ENCODE results near the gene PPP6R1. TPM values are rescaled to one million over a fixed set of nuclear protein-coding genes. Genes with fewer than 3 reads are reported as not detected.
A peak's percentile ranks its signal among the peaks of the same experiment; 100 is the strongest.

PPP6R1 gene
- total RNA-seq, 1 donor from 2014 or later: 30.3 TPM

DNA sequence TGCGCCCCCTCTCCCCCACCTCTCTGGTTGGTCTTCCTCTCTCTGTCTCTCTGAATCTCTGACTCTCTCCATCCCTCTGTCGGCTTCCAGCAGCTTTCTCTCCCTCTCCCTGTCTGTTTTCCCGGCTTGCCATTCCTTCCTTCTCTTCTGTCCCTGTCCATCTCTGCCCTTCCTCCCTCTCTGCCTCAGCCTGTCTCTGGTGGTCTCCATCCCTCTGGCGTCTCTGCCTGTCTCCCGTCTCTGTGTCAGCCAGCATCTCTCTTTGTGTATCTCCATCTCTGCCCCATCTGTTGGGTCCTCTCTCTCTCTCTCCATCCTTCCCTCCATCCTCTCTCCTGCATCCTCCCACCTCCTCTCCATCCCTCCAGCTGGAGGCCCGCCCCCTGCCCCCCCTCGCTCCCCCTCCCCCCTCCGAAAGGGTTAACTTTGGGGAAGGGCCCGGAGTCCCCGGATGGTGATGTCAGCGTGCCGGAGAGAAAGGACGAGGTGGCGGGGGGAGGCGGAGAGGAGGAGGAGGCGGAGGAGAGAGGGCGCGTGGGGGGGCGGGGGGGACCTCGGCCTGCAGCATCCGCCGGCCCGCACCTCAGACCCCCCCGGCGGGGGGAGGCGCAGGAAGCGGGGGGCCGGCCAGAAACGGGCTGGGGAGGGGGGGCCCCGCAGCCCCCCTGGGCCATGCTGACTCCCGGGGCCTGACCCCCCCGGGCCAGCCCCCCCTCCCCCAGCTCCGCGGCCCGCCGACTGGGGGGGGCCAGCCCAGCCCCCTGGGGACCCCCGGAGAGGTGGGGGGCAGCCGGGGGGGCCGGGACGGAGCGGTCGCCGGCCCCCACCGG, 24.9 kb upstream of the PPP6R1 start, which contains the start of gene BRSK1:
Gene BRSK1, plus strand, starts transcription at position 450 of the 830 bp plus-strand sequence. CDS start 446 bp downstream, outside the sequence.
- ATAC-seq (no peak), DNase-seq (ENCODE audit: low spot score) (no peak)

DNA sequence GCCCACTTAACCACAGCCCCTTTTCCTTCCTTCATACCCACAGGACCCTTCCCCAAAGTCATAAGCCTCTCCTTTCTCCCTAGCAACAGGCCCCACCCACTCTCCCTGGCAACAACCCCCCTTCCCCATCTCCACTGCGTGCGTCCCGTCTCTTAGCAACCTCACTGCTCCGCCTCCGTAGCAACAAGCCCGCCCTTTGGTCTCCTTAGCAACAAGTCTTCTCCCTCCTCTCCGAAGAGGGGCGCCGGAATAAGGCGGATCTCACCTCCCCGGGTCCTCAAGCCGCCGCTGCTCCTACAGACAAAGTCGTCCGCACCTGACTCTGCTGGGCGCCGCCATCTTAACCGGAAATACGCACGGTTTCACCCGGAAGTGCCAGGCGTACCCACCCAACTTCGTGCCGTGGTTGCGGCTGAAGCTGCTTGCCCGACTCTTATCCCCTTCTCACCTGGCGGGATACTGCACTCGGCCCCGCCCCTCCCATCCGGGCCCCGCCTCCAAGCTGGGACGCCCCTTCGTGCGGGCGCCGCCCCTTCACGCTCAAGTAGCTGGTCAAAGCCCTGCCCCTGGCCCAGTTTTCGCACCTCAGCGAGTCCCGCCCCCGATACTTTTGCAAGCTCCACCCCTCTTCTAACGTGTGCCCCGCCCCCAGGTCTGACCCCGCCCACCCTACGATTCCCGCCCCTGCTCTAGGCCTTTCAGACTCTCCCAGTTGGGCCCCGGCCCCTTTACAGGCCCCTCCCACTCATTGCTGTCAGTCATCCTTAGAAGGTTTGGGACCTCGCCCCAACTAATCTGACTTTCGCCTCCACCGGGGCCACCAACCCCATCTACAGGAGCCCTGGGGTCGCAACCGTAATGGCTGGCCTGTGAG, 21.2 kb upstream of the PPP6R1 start, which contains the start of gene HSPBP1:
Gene HSPBP1, minus strand, starts transcription at position 341 of the 874 bp plus-strand sequence. CDS start 502 bp downstream, outside the sequence.
- peak; percentile 96 for ATAC-seq
- DNase-seq (ENCODE audit: low spot score): peak; percentile 97

DNA sequence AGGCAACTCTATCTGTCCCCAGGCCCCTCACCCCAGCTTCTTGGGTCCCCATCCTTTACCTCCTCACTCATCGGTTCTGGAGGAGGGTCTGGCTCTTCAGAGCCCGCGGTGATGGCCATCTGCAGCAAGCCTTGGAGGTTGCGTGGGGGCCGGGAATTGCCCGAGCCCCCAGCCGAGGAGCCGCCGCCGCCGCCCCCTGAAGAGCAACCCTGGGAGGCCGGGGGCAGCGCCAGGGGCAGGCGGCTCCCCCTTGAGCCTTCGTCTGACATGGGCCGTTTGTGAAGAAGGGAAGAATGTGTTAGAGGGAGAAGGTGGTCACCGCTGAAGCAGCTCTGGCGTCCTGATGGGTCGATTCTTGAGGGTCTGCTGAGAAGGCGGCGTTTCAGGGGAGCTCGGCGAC, 20.5 kb upstream of the PPP6R1 start:
- ATAC-seq: no peak
- no peak for DNase-seq (ENCODE audit: low spot score)

DNA sequence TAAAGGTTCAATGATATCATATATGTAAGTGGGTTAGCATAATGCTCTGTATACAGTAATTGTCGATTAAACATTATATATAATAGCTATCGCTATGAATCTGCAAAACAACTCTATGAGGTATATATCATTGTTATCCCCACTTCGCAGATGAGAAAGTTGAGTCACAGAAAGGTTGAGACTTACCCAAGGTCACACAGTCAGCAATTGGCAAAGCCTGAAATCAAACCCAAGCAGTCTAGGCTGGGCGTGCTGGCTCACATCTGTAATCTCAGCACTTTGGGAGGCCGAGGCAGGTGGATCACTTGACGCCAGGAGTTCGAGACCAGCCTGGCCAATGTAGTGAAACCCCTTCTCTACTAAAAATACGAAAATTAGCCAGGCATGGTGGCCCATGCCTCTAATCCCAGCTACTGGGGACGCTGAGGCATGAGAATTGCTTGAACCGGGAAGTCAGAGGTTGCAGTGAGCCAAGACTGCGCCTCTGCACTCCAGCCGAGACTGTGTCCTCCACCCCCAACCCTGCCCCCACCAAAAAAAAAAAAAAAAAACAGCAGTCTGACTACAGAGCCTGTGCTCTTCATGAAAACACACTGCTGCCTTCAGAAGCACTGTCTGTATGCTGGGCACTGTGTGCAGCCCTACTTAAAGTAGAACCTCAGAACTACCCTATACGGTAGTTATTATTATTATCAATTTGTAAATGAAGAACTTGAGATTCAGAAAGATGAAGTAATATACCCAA, 19.7 kb upstream of the PPP6R1 start:
- no peak for DNase-seq (ENCODE audit: low spot score)
- ATAC-seq: no peak

DNA sequence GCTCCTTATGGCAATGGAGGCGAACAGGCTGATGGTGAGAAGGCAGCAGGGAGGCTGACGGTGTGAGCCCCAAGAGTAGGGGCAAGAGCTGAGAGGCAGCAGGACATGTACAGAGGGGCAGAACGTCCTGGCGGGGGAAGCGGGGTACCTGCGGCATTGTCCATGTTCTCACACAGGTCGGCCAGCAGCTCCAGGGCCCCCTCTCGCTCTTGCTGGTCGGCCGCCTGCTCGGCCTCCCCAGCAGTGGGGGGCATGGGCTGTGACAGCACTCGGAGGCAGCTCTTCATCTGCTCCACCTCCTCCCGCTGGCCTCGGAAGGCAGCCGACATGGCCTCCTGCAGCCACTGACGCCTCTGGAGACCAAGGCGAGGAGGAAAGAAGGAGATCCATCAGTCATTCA, 18.7 kb upstream of the PPP6R1 start:
- ATAC-seq: no peak
- DNase-seq (ENCODE audit: low spot score): no peak

DNA sequence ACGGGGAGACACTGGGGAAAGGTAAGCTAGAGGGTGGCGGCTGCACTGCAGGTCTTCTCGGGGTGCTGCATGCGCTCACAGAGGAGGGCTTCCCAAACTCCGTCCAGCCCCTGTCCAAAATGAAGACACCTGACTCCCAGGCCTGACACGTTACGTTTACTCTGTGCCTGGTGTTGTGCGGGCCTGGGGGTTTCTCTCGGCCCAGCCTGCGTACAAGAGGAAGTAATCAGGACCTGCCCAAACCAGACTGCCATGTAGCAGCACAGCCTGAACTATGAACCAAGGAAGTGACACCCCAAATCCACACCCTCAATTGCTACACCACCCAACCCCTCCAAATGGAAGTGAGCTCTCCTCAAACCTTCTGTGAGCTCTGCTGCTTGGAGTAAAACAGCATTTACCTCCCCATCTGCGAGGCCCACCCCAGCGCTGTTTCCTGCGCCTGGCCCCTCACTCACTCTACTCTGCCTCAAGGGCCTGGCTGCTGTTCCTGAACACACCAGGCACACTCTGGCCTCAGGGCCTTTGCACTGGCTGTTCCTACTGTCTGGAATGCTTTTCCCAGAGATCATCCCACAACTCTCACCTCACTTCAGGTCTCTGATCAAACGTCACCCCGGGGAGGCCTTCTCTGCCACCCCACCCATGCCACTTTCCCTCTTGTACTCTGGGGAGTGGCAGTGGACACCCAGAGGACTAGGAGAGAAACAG, 18.1 kb upstream of the PPP6R1 start:
- ATAC-seq: no peak

DNA sequence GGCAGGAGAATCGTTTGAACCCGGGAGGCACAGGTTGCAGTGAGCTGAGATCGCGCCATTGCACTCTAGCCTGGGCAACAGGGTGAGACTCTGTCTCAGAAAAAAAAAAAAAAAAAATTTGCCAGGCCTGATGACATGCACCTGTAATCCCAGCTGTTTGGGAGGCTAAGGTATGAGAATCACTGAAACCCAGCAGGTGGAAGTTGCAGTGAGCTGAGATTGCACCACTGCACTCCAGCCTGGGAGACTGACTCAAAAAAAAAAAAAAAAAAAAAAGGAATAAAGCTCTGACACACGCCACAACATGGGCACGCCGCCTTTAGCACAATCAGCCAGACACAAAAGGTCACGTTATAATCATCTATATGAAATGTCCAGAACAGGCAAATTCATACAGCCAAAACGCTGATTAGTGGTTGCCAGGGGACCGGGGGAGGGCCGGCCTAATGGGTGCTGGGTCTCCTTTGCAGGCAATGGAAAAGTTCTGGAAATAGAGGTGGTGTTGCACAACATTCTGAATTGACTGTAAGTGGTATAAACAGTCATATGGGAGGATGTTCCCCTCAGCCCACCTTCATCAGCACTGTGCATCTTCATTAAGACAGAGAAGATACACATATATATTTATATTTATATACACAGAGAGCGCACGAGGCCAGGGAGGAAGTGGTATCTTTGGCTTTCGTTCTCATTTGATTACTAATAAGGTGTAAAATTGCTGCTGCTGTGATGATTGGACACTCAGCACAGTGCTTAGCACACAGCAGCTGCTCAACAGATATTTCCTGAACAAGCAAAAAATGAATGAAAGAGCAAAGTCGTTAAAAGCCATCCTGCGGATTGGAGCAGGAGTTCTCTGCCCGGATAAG, 17.3 kb upstream of the PPP6R1 start:
- ATAC-seq: no peak
- no peak for DNase-seq (ENCODE audit: low spot score)

More for the DNA sequence above, 18.1 kb upstream of the PPP6R1 start:
- no peak for DNase-seq (ENCODE audit: low spot score)

DNA sequence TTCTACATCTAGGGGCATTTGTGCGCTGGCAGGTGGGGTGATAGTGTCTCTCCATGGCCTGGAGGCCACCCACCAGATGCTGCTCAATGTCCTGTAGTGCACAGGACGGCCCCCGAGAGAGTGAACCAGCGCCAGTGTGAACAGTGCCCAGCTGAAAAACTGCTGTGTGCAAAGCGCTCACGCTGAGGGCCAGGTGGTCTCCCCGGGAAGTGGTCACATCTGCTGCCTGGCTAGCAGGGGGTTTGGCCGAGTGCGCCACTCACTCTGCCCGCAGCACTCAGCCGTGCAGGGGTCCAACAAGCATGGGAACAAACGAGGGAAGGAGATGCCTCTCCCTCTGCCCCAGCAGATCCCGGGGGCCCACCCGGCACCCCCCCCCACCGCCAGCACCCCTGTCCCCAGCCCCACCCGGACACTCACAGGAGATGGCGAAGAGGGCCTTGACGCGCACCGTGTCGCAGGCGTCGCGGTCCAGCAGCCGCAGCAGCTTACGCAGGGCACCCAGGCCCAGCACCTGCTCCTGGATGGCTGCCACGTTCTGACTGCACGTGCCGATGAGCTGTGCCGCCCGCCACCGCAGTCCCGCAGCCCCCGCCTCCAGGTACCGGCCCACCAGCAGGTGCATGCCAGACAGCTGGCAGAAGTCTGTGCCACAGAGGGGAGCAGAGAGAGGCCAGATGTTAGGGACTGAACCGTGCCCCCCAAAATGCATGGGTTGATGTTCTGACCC, 15.3 kb upstream of the PPP6R1 start:
- ATAC-seq: no peak
- no peak for DNase-seq (ENCODE audit: low spot score)

DNA sequence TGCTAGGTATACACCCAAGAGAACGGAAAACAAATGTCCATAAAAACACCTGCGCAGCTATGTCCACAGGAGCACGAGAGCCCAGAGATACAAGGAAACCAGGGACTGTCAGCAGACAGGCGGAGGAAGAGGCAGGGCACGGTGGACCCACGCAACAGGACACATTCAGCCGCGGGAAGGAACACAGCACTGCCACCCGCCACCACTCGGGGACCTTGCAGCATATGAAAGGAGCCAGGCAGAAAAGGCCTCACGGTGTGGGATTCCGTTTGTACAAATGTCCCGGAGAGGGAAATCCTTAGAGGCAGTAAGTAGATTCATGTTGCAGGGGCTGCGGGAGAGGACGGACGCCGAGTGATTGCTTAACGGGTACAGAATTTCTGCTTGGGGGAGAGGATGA, 13.3 kb upstream of the PPP6R1 start:
- DNase-seq (ENCODE audit: low spot score): no peak
- ATAC-seq: no peak

DNA sequence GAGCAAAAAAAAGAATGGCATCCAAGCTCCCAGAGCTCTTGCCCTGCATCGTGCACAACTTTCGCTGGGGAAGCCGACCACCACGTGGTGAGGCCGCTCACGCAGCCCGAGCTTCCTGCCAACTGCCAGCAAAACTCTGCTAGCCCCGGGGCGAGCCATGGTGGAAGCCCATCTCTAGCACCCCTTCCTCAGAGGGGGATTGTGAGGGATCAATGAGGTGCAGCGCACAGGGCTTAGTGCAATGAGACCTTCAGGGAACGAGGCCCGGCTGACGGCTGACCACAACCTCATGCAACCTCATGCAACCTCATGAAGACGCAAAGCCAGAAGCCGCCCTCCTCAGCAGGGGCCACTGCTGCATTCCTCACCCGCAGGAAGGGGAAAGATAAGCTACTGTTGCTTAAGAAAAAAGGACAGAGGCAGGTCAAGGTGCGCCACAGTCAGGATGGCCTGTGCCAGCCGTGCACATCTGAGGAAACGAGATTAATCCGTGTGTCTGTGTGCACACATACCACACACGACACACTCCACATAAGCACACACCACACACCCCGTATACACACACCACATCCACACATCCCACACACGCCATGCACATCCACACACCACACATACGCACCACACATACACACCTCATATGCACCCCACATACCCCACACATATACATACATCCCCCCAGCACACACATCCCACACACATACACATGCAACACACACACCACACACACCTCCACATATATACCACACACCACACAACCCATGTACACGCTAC, 11.5 kb upstream of the PPP6R1 start:
- no peak for DNase-seq (ENCODE audit: low spot score)
- no peak for ATAC-seq

DNA sequence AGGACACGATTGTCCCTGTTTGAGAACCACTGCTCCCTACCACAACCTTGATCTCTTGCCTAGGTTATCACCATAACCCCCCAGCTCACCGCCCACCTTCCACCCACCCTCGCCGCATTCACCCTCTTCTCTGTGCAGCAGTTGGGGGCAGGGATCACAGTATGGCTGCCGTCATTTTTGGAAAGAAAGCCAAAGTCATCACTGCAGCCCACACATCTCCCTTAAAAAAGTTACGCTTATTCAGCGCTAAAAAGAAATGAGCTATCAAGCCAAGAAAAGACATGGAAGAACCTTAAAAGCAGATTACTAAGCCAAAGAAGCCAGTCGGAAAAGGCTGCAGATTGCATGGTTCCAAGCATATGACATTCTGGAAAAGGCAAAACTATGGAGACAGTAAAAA, 10.5 kb upstream of the PPP6R1 start:
- ATAC-seq (no peak), DNase-seq (ENCODE audit: low spot score) (no peak)

DNA sequence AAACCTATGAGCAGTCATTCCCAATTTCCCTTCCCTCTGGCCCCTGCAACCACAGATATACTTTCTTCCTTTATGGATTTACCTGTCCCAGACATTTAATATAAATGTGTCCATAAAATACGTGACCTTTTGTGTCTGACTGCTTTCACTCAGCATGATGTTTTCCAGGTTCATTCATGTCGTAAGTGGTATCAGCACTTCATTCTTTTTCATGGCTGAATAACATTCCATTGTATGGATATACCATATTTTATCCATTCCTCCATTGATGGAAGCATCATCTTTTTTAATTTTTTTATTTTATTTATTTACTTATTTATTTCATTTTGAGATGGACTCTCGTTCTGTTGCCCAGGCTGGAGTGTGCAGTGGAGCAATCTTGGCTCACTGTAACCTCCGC, 8.0 kb upstream of the PPP6R1 start:
- DNase-seq (ENCODE audit: low spot score) (no peak), ATAC-seq (no peak)

DNA sequence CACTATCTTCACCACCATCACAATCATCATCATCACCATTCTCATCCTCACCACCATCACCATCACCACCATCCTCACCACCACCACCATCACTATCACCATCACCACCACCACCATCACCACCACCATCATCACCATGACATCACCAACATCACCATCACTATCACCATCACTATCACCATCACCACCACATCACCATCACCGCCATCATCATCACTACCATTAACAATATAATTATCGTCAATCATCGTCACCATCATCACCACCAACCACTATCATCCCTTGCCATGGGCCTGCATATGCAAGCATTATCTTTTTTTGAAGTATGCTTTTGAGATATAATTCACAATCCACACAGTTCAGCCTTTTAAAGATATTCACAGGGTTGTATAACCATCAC, 7.6 kb upstream of the PPP6R1 start:
- DNase-seq (ENCODE audit: low spot score) (no peak), ATAC-seq (no peak)

DNA sequence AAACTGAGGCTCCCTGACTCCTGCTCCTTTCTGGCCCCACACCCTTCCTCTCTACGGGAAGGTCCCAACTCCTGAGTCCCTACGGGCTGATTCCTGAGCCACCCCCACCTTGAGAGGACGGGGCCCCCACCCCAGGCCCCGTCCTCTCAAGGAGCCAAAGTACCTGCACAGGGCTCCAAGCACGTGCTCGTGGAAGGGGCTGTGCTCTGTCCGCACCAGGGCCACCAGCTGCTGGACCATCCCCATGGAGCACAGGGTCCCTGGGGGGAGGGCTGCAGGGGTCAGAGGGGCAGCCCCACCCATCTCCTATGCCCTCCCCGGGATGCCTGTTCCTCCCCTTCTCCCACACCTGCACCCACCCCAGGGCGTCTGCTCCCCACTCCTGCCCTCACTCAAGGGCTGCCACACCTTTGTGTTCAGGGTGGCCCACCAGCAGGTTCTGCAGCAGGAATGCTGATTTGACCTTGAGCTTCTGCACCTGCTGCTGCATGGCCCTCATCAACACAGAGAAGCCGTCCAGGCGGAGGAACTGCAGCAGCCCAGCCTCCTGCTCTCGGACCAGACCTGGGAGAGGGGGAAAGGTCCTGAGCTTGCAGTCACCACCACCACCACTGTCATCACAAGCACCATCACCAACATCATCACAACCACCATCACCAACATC, 7.0 kb upstream of the PPP6R1 start:
- ATAC-seq: no peak
- DNase-seq (ENCODE audit: low spot score): no peak

DNA sequence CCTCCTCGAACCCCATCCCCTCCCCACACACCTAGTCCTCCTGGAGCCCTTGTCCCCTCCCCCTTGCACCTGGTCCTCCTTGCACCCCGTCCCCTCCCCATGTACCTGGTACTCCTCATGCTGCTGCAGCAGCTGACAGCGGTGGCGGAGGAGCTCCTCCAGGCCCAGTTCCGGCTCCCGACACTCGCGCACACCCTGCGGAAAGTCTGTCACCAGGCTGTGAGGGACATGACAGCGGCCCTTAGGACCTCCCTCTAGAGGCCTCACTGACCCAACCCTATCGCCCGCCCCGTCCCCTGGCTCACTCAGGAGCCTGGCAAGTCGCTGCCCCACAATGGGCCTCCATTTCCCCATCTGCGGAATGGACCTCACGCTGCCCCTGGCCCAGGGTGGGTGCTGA, 6.4 kb upstream of the PPP6R1 start:
- ATAC-seq: no peak
- no peak for DNase-seq (ENCODE audit: low spot score)

DNA sequence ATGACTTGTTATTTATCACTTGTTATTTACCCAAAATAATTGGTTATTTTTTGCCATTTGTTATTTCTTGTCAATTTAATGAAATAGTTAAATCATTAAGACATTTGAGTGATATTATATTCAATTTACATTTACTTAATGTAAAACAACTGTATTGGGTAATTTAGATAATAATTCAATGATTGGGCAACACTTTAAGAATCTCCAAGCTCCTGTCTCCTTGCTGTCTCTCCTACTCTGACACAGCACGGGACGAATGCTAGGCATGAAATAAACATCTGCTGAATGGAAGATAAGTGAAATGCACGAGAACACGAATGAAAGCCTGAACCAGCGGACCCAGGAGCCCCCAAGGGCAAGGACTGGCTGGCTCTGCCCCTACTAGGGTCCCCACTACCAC, 5.7 kb upstream of the PPP6R1 start:
- ATAC-seq (no peak), DNase-seq (ENCODE audit: low spot score) (no peak)

DNA sequence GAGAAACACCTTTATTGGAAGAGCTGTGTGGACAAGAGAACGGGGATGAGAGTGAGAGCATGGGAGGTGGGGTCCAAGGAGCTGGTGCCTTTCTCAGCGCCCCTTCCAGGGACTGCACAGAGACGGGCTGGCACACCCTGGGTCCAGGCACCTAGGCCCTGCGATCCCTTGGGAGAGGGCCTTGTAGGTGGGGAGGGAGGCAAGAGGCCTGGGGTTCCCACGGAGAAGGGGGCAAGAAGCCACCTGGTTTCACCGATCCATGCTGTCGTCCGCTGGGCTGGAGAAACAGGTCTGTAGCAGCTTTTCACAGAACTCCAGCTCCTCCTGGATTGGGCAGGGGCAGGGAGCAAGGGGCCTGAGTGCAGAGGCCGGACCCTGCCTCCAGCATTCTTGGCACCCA, 3.5 kb upstream of the PPP6R1 start:
- ATAC-seq: no peak
- no peak for DNase-seq (ENCODE audit: low spot score)

Measured in left lobe of liver (tissue), 2 donors.